HS-27A (cell line): ENCODE data around the gene TOMM22.
"Not testable (repeated sequence)": the region's sequence is repeated elsewhere in the genome, so short reads cannot be mapped to it uniquely, and the experiment has no call there.

ENCODE experiments used
- DNase-seq: peaks from one replicate; pipeline ENCODE4 v3.0.0-alpha.2; 2012; ENCODE audit warnings: low read depth, missing footprints

Gene TOMM22

GRCh38 chr22:38681582-38682335 is at the start of gene TOMM22:
Gene TOMM22, plus strand, starts transcription at chr22:38681957. Its CDS starts 22 bp downstream, at chr22:38681979.
- DNase-seq, result peak; percentile 58

DNA sequence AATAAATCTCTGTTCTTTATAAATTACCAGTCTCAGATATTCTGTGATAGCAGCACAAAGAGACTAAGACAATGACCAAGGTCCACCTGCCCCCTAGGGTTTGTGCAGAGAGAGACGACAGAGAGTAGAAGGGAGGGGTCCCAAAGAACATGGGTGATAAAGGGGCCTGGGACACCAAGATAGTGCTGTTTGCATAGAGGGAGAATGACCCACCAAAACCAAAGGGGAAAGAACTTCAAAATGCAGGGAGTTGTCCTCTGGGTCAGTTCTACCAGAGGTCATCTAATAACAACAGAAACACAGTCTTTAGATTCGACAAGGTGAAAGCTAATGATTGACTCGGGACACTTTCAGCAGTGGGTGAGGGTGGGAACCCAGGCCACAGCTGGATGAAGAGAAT is 49.2 kb upstream of the TOMM22 start:
- no peak for DNase-seq

DNA sequence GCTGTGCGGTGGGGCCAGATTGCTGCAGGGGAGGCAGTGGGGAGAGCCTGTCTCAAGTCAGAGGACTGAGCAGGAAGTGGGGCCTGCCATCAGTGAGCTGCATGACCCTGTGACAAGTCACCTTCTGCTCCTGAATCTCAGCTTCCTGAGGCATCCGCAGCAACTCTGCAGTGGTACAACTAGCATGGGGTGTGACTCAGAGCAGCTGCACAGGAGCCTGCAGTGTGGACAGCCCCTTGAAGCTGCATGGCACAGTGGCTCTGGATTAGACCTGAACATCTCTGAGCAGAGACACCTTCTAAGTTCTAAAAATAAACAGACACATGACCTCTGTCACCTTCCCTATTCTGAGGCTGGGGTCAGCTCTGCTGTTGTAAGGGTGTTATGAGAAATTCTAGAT is 43.5 kb upstream of the TOMM22 start:
- DNase-seq, result no peak

GRCh38 chr22:38638728-38639127 is 43.0 kb upstream of the TOMM22 start:
- no peak for DNase-seq

GRCh38 chr22:38641476-38642040 is 40.2 kb upstream of the TOMM22 start:
- DNase-seq, result no peak

GRCh38 chr22:38644245-38644644 is 37.5 kb upstream of the TOMM22 start:
- not testable (repeated sequence) for DNase-seq

DNA sequence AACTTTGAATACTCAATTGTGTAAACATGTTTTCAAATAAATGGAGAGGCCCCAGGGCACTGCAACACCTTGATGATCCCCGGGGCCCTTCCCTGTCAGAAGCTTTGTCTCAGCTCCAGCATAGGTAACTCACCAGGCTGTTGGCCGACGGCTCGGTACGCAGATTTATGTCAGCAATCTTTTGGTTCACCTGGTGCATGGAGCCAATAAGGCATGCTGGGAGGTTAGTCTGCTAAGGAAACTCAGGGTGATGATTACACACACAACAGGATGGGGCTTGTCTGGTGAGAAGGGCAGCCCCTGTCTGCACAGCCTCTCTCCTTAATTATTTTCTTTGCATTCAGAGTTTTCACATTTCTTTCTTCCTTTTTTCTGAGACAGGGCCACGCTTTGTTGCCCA is 36.3 kb upstream of the TOMM22 start:
- DNase-seq, result no peak

DNA sequence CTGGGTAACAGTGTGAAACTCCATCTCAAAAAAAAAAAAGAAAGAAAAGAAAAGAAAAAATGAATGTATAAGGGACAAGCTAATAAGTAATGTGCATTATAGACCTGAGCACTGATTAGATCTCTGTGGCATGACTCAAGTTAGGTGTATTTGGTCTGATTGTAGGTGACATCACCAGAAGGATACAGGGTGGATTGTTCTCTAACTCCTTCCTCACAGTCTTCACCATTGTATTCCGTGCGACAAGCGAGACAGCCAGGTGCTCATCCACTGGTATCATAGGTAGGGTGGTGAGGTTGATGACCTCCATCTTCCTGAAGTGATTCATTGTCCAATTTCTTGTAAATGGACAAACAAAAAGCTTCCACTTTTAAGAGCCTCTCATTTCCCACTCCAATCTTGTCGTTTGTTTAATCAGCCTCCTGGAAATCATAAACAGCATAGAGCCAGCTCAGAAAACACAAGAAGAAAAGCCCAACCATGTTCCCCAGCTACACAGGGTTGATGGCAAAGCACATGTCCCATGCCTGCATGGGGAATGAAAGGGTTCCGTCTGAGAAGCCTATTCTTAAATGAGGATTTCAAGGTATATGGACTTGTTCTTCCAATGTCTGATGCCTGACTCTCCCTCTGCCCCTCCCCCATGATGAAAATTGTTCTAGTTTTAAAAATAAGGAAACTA is 31.8 kb upstream of the TOMM22 start:
- DNase-seq, result no peak

DNA sequence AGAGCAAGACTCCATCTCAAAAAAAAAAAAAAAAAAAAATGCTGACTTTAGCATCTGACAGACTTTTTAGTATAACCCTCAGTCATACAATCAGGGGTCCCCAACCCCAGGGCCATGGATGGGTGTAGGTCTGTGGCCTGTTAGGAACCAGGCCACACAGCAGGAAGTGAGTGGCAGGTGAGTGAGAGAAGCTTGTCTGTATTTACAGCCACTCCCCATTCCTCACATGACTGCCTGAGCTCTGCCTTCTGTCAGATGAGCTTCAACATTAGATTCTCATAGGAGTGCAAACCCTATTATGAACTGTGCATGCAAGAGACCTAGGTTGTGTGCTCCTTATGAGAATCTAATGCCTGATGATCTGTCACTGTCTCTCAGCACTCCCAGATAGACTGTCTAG is 28.9 kb upstream of the TOMM22 start:
- no peak for DNase-seq

GRCh38 chr22:38653741-38654140 is 28.0 kb upstream of the TOMM22 start:
- DNase-seq, result no peak

- no peak for DNase-seq
Measured at GRCh38 chr22:38655519-38656255, 26.1 kb upstream of the TOMM22 start.

DNA sequence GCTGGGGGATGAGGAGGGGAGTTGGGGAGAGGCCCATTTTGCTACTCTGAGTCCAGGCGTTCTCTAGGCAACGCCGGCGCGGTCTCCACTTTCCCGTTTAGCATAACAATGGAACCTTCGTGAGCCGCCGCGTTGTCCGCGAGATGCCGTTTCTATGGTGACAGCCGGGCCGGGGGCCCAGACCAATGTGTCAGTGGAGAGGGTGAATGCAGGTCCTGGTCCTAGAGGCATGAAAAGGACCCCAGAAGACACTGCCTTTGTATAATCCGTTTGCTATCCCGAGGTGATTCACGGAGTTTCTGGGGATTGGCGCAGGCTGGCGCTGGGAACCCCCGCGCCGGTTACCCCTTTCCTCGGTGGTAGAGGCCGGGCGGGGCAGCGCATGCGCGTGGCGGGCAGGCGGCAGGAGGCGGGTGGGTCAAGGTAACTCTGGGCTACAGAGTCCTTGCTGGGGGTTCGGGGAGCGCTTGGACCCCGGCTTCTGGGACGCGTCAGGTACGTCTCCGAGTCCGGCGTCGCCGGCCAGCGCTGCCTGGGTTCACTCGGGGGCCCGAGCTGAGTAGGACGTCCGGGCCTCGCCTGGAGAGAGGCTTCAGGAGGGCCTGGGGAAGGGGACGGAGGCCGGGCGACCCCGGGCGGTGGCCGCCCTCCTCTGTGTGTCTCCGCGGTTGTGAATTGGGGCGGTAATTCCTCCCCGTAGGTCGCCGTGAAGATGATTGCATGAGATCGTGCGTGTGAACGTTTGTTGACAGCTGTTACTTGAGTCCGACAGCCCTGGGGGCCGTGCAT is 25.3 kb upstream of the TOMM22 start, which contains the start of the genes CBY1 and FAM227A:
Gene CBY1, plus strand, starts transcription at position 383 of the 789 bp plus-strand sequence. CDS start 11,417 bp downstream, outside the sequence.
Gene FAM227A, minus strand, starts transcription at position 137 of the 789 bp plus-strand sequence. CDS start 6,224 bp downstream, outside the sequence.
- DNase-seq, result peak; percentile 55

DNA sequence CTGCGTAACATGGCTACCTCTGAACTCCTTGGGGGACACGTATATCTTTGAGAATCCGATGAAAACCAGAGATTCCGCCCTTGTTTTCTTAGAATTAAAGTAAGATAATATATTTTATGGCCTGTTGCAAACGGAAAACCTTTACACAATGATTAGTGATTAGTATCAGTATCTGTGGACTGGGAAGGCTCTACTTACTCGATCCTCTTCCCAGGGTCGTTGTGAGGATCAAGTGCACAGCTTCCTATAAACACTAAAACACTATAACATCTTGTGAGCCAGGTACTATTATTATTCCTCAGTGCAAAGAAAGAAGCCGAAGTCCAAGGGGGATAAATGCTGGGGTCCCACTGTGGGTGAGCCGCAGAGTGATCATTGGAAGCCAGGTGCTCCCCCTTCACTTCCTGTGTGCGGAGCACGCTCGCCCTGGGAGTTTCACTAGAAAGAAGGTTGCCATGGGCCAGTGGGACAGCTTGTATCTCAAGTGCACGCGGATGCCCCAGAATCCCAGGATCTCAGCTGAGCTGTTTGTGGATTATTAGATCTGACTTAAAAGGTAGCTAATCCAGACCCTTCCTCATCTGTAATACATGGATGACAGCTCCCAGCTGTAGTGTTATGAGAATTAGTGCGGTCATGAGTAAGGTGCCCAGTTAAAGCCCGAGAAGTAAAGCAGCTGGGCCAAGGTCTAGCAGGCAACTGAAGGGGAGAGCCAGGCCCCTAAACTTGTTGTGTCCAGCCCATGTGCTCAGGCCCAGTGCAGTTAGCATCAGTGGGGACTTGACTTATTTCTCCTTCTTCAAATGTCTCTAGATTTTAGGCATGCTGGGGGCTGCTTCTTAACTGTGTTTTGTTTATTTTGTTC is 24.5 kb upstream of the TOMM22 start:
- peak; percentile 4 for DNase-seq

- no peak for DNase-seq
Measured at GRCh38 chr22:38674888-38675287, 6.9 kb upstream of the TOMM22 start.

DNA sequence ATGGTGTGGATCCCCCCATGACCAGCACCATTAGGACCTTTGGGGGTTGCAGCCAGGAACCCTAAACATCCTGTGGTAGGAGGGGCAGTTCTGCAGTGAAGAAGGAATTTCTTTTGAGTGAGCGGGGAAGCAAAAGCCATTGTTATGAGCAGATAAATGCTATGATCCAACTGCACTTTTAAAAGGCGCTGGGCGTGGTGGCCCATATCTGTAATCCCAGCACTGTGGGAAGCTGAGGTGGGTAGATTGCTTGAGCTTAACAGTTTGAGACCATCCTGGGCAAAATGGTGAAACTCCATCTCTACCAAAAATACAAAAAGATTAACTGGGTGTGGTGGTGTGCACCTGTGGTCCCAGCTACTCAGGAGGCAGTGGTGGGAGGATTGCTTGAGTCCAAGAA is 5.9 kb upstream of the TOMM22 start:
- DNase-seq, result no peak

DNA sequence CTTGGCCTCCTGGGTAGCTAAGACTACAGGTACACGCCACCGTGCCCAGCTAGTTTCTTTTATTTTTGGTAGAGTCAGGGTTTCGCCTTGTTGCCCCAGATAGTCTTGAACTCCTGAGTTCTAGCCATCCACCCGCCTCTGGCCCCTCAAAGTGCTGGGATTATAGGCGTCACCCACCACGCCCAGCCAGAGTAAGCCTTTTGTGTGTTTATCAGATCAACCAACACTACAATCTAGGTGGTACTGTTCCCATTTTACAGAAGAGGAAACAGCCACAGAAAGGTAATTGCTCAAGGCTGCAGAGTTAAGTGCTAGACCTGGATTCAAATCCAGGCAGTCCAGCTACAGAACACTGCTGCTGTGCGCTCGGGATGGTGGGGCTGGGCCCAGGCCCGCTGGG is 3.1 kb downstream of the TOMM22 start:
- no peak for DNase-seq

DNA sequence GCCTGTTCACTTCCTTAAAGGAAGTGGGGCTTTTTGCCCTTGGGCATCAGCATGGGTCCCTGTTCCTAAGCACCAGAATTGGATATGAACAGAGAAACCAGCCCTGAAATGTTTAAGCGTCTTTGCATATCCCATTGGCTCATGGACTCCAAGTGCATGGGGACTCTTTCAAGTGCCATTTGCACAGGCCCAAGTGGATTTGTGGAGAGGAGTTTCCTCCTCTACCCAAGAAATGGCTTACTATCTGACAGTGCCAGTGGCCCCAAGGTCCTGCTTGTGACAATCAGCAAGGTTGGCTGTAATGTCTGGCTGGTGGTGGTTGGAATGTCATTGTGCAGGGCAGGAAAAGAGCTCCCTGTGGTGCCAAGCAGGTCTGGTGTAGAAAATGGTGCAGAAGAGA is 4.0 kb downstream of the TOMM22 start:
- DNase-seq, result no peak

DNA sequence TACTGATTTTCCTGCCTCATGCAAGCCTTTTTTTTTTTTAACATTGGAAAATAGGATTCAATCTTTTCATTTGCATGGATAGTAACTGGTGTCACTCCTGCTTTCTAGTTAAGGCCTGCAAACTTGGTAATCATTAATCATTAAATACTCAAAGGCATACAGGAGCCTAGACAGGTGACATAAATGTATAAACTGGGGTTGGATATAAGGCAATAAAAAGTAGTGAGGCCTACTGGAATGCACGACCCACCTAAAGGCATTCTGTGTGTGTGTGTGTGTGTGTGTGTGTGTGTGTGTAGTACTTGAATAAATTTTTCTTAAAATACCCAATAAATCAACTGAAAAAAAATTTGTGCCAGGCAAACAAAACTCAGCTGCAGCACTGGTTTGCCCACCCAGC is 7.9 kb downstream of the TOMM22 start:
- no peak for DNase-seq

DNA sequence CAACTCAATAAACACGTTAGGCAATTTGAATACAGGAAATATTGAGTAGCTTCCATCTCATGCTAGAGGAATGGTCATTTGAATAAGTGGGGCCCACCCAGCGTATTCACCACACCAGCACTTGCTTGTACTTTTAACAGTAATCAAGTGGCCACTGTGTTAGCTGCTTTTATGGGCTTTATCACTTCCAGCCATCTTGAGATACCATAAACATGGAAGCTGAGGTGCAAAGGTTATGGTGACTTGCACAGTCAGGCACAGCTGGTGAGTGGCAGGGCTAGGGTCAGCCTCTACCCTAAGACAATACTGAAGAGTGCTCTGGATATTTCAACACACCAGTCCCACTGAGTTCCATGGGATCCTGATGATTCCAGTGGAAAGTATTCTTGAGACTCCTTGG is 12.3 kb downstream of the TOMM22 start:
- no peak for DNase-seq

DNA sequence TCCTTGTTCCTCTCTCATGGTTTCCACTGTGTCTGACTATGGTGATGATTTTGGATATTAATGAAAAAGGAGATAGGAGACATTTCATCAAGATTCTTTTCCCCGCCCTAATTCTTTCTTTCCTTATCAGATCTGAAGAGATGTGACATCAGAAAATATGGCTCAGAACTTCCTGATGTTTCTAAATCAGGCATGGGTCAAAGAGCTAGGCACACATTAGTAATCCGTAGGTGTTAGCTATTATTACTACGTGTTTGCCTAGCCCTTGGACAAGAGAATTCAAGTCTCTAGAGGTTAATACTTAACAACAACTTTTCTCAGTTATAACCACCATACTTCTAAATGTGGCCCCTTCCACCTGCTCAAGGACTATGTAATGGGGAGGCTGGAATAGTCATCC is 13.2 kb downstream of the TOMM22 start:
- no peak for DNase-seq
